Right ventricle myocardium superior (tissue), 1 donor: Measurements from ENCODE around the gene PTPRJ. TPM values are rescaled to one million over a fixed set of nuclear protein-coding genes. Genes with fewer than 3 reads are reported as not detected.
"Not testable (repeated sequence)": the region's sequence is repeated elsewhere in the genome, so short reads cannot be mapped to it uniquely, and the experiment has no call there.

Experiments
- ATAC-seq: fragments of 200-7000 bp; cut with Tn5 transposase; one replicate; pipeline ENCODE4 v1.9.1; 2020; ENCODE audit warnings: mild to moderate bottlenecking; ENCODE audit not compliant: poor library complexity
- DNase-seq: peaks from one replicate; pipeline ENCODE4 v3.0.0-alpha.2; 2020
- intact Hi-C: fragments of 100-400 bp; cut with DNase I; formaldehyde crosslinking; loops from one replicate; pipeline ENCODE4 v1.11.2; 2022
- total RNA-seq: library from RNA; stranded (reverse); fragmentation: NEBNext Ultra II Directional; extraction: Animal tissue kit (Norgen Biotek cat#: 25700); gene quantifications from one replicate; pipeline ENCODE4 v1.2.1, GENCODE V29; 2021
- donor health status: DM: no; HTN: yes; CAD: no; lungs with severe emphysema.

PTPRJ gene
- total RNA-seq, 1 donor from 2014 or later, result 6.7 TPM

GRCh38 chr11:48122246-48122645 is 141.9 kb downstream of the PTPRJ start:
- intact Hi-C loops, result no loop called here
- ATAC-seq (no peak), DNase-seq (no peak)

- no peak for DNase-seq
- intact Hi-C loops, result no loop called here
Measured at GRCh38 chr11:48122656-48123055, 142.3 kb downstream of the PTPRJ start.

GRCh38 chr11:48123254-48123875 is 143.0 kb downstream of the PTPRJ start:
- intact Hi-C loops, result no loop called here
- DNase-seq (no peak), ATAC-seq (no peak)

More at GRCh38 chr11:48122656-48123055, 142.3 kb downstream of the PTPRJ start:
- ATAC-seq, result no peak

- ATAC-seq, result no peak
- intact Hi-C loops, result no loop called here
- DNase-seq, result no peak
Measured at GRCh38 chr11:48123934-48124755, 143.8 kb downstream of the PTPRJ start.

GRCh38 chr11:48124880-48125279 is 144.5 kb downstream of the PTPRJ start:
- DNase-seq (no peak), ATAC-seq (no peak)
- intact Hi-C loops, result no loop called here

- DNase-seq (no peak), ATAC-seq (no peak)
- intact Hi-C loops, result no loop called here
Measured at GRCh38 chr11:48125866-48126265, 145.5 kb downstream of the PTPRJ start.

- intact Hi-C loops, result no loop called here
- ATAC-seq (no peak), DNase-seq (no peak)
Measured at GRCh38 chr11:48127521-48128183, 147.3 kb downstream of the PTPRJ start.

- intact Hi-C loops, result no loop called here
- ATAC-seq, result no peak
Measured at GRCh38 chr11:48129697-48130395, 149.5 kb downstream of the PTPRJ start.

GRCh38 chr11:48134221-48134922 is 154.0 kb downstream of the PTPRJ start:
- no peak for ATAC-seq
- no peak for DNase-seq
- intact Hi-C loops, result no loop called here

More at GRCh38 chr11:48129697-48130395, 149.5 kb downstream of the PTPRJ start:
- DNase-seq, result no peak

- DNase-seq (no peak), ATAC-seq (no peak)
- intact Hi-C loops, result no loop called here
Measured at GRCh38 chr11:48138222-48138621, 157.9 kb downstream of the PTPRJ start.

GRCh38 chr11:48139896-48140295 is 159.5 kb downstream of the PTPRJ start:
- ATAC-seq, DNase-seq, intact Hi-C loops: not testable (repeated sequence)

GRCh38 chr11:48141475-48142122 is 161.2 kb downstream of the PTPRJ start:
- peak; percentile 34 for ATAC-seq
- peak; percentile 50 for DNase-seq
- intact Hi-C loops, result no loop called here

GRCh38 chr11:48142889-48143288 is 162.5 kb downstream of the PTPRJ start:
- intact Hi-C loops, result no loop called here
- no peak for ATAC-seq
- DNase-seq, result no peak

- DNase-seq (no peak), ATAC-seq (no peak)
- intact Hi-C loops, result no loop called here
Measured at GRCh38 chr11:48148749-48149148, 168.4 kb downstream of the PTPRJ start.

- intact Hi-C loops, result no loop called here
- ATAC-seq (no peak), DNase-seq (no peak)
Measured at GRCh38 chr11:48150213-48150612, 169.9 kb downstream of the PTPRJ start.

GRCh38 chr11:48154151-48154550 is 173.8 kb downstream of the PTPRJ start:
- ATAC-seq (no peak), DNase-seq (no peak)
- intact Hi-C loops, result no loop called here

- no peak for ATAC-seq
- intact Hi-C loops, result no loop called here
- DNase-seq, result no peak
Measured at GRCh38 chr11:48161951-48162884, 181.9 kb downstream of the PTPRJ start.
